Stimulated activated CD8-positive, alpha-beta memory T cell treated with anti-CD3 and anti-CD28 coated beads, Interleukin-15, amount 100 ng/mL, for 24 hours (primary cell): ENCODE data around the gene CARD11.
"Not testable (repeated sequence)": the region's sequence is repeated elsewhere in the genome, so short reads cannot be mapped to it uniquely, and the experiment has no call there.

ENCODE experiments used
- DNase-seq: peaks from one replicate; pipeline ENCODE4 v3.0.0-alpha.2; 2020; ENCODE audit warnings: low read depth

Gene CARD11

DNA sequence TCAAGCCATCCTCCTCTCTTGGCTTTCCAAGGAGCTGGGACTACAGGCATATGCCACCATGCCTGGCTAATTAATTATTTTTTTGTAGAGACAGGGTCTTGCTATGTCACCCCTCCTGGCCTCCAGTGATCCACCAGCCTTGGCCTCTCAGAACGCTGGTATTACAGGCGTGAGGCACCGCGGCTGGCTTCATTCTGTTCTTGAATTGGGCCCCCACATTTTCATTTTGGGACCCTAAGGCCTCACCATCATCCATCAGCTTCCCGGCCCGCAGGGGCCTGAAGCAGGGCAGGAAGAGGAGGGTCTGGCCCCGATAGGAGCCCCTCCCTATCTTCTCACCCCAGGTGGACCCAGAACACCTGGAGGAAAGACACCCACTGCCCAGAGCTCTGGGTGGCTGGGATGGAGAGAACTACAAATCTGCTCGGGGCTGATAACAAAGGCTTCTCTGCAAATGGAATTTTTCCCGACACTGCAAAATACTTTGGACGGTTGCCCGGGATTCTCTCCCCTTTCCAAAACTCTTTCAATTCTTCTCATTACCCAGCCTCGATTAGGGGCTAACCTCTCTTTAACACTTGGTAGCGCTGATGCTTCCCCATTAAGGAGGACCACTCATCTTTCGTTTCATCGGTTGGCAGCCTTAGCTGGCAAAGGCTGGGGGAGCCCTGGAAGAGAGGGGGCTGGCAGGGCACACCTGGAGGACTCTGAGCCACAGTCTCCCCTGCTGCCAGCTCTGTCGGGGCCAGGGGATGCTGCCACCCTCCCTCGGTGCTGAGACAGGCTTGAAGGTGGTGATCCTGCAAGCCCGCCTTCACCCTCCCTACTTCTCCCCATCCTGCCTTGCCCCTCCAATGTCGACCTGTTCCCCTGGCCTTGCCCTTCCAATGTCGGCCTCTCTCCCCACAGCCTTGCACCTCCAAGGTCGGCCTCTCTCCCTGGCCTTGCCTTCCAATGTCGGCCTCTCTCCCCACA is 118.5 kb downstream of the CARD11 start:
- DNase-seq = no peak

DNA sequence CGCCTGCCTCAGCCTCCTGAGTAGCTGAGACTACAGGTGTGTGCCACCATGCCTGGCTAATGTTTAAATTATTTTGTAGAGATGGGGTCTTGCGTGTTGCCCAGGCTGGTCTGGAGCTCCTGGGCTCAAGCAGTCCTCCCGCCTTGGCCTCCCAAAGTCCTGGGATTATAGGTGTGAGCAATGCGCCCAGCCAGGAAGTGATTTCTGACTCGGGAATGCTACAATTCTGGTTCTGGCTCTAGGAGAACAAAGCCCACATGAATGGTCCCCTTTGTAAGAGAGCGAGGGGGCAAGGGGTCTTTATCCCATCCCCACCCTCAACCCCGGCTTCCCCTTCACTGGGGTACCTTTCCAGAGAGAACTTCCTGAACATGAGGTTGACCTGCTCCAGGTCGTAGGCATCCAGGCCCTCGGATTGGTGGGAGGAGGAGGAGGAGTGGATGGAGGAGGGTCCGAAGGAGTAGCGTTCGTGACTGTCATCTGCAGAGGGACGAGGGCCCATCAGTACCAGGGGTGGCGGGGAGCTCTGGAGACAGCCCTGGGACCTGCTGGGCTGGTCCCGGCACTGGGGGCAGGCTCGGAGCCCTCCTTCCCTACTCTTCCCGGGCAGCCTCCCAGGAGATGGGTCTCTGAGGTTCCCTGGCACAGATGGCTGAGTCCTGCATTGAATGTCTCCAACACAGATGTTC is 119.6 kb downstream of the CARD11 start:
- no peak for DNase-seq

DNA sequence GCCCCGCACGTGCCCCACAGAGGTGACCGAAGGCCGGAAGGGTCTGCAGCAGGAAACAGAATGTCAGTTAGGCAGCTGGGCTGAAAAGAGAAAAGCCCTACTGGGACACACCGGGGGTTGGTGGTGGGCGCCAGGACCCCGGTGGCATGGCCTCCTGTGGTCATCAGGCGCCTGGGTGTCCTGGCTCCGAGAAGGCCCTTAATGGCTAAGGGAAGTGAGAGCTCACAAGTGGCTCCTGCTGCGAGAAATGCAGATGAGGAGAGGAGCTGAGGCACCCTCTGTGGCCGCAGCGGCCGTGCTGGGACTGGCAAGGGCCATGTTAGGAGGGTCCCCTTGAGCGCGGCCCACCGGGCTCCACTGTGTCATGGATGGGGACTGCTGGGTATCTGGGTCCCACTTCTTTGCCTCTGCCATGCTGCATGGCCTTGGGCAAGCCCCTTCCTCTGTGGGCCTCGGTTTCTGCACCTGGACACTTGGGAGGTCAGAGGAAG is 120.3 kb downstream of the CARD11 start:
- DNase-seq = no peak

DNA sequence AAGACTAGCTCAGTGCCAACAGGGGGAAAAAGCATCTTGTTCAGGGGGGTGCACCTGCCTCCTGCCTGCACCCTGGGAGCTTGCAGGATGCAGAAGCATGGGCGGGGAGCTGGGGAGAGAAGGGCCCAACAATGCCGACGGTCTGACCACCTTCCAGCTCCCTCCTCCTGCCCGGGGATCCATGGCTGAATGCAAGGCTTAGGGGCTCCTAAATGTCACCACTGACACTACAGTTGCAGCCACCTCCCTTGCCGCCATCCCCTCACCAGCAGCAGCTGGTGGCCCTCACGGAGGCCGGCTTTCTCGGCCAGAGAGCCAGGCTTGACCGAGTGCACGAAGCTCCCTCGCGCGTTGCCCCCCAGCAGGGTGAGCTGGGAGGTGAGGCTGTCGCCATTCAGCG is 120.8 kb downstream of the CARD11 start:
- DNase-seq = no peak

DNA sequence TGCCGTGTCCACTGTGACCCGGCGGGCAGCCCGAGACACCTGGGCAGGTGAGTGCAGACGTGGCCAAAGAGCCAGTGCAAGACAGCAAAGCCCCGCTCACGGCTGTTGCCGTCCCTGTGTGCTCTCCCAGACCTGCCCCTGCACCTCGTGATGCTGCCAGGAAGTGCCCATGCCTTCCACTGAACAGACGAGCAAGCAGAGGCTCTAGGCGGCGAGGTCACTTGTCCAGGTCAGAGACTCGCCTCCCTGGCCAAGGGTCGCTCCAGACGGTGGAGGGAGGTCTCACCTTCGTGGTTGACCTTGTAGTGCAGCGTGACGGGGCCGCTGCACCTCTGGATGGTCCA is 121.3 kb downstream of the CARD11 start:
- DNase-seq = no peak

DNA sequence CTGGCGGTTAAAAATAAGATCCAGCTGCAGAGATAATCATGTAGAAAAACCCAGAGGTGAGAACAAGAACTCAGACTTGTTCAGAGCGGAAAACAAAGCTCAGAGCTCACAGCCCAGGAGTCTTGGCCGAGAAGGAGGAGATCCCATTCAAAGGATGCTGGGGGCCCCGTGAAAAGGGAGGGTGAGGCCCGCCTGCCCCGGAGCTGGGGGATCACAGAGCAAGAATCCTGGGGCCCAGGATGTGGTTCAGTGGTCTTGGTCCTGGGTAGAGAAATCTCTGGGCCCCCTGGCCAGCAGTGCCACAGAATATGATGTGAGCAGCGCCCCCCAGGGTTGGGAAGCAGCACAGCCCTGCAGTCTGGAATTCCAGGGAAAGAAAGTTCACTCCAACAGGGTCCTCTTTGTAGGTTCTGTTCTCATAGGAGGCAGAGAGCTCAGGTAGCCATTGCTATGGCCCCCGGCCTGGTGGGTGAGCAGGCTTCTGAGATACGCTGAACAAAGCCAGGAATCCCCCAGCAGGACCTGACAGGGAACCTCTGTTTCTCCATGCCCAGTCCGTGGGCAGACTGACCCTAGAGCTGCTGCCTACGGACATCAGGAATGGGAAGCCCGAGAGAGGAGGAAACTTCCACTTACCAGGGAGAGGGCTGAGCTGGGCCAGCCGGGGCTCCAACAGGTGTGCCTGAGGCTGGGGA is 121.9 kb downstream of the CARD11 start:
- no peak for DNase-seq

DNA sequence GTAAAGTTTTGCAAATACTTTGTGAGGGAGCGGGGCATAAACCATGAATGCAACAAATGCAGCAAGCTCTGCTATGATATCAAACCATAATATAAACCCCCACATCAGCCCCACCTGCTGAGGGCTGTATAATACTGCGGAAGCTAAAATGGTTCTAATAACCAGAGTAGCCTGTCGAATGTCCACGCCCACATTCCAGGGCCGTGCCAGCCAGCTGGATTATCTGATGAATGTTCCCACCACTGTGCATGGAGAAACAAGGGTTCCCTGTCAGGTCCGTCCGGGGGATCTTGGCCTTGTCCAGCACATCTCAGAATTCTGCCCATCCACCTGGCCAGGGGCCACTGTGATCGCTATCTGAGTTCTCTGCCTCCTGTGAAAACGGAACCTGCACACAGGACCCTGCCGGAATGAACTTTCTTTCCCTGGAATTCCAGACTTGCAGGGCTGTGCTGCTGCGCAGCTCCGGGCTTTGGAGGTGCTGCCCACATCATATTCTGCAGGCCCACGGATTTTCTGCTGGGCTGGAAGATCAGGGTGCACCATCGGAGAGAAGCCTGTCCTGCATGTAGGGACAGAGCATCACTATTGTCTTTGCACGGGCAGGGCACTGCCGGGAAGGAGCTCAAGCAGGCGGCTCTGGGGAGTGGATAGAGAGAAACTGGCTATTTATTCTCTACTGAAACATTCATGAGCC is 122.6 kb downstream of the CARD11 start:
- no peak for DNase-seq

DNA sequence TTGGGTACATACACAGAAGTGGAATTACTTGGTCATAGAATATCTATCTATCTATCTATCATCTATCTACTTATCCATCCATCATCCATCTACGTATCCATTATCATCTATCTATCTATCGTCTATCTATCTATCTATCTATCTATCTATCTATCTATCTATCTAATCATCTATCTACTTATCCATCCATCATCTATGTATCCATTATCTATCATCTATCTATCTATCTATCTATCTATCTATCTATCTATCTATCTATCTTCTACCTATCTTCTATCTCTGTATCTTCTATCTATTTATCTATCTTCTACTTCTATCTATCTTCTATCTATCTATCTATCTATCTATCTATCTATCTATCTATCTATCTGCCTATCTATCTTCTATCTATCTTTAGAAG is 123.2 kb downstream of the CARD11 start:
- DNase-seq = not testable (repeated sequence)

DNA sequence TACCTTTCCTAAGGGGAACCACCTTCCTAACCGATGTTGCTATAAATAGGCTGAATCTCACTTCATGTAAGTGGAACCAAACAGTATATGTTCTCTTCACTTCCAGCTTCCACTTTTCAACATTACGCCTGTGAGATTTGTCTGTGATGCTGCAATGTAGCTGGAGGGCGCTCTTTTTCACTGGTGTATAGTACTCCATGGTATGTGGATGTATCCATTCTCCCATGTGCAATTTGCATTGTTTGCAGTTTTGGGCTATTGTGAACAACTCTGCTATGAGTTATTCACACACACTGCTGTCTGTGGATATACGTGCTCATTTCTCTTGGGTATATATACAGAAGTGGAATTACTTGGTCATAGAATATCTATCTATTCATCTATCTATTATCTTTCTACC is 123.6 kb downstream of the CARD11 start:
- DNase-seq = no peak

DNA sequence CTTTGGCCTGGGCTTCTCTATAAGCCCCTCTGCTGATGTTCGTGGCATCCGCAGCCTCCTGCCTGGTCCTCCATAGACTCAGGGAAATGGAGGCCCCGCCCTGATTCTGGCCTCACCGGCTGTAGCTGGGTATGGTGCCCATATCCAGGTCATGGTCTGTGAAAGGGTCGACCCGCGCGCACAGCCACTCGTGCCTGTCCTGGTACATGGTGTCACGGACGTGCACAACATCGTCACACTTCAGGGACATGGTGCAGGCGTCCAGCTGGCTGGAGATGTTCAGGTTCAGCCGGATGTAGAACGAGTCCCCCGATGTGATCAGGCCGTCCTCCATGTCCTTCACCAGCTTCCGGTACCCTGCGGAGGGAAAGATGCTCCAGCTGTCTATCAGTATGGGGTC is 124.4 kb downstream of the CARD11 start:
- DNase-seq = no peak

DNA sequence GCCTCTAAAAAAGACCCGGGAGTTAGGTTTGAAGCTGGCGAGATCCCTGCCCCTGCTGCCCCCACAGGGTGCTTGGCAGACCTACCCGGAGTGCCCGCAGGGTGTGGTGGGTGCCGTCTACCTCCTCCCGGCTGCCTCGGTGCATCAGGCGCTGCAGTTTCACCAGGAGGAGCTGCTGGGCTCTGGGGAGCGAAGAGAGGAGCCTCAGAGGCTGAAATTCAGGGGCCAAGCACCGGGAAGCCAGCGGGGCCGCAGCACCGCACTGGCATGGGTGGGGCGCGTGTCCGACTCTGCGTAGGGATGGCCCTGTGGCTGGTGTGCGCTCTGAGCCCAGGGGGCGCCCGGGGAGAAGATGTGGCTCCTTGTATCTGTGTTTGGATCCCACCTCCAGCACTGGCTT is 125.3 kb downstream of the CARD11 start:
- no peak for DNase-seq

DNA sequence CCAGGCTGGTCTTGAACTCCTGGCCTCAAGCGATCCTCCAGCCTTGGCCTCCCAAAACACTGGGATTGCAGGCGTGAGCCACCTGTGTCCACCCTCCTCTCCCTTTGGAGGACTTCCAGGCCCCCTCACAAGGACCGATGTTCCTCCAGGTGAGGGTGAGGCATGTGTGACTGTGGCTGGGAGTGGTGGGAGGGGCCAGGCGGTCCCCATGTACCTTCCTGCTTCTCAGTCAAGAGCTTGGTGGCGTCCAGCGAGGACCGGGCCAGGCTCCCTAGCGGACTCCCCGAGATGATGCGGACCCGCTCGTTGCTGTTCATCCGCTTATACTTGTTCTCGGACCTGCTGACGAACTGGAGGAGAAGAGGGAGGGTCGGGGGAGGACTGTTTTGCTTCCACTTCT is 128.6 kb downstream of the CARD11 start:
- no peak for DNase-seq

DNA sequence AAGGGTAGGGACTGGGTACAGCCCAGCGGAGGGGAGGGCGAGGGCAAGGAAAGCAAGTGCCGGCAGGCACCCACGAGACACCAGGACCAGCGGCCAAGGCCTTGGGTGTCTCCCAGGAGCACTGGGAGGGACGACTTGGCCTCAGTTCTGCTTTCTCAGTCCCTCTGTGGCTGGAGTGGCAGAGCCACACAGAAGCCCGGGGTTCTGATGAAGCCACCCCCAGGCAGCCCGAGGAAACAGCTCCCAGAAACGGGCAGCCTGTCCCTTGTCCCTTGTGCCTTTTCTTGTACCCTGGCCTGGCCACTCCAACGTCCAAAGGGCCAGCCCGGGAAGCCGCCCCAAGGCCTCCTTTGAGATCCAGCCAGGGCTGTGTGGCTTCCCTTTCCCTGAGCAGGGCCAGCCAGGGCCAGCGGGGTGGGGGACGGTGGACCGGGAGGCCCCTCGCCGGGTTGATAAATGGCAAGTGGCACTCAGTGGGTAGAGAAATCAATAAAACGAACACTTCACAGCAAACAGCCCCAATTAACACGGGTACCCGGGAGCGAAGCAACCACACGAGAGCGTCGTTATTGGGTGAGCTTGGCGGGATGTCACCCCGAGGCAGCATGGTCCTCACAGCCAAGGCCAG is 129.8 kb downstream of the CARD11 start:
- DNase-seq = no peak

DNA sequence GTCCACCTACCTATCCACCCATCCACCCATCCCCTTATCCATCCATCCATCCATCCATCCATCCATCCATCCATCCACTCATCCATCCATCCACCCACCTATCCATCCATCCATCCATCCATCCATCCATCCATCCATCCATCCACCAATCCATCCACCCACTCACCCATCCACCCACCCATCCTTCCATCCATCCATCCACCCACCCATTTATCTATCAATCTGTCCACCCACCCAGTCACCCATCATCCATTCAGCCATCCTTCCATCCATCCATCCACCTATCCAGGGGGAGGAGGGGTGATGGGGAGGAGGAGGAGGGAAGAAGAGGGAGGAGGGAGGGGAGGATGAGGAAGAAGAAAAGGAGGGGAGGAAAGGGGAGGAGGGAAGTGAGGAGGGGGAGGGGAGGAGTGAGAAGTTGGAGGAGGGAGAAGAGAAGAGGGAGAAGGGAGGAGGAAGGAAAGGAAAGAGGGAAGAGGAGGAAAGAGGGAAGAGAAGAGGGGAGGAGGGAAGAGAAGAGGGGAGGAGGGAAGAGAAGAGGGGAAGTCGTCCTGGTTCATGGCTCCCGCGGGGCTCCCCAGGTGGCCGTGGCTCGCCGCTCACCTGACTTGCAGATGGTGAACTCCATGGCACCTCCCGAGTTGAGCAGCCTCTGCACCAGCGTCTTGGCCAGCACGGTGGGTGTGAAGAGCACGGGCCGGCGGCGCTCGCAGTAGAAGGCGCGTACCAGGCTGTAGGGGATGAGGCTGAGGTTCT is 130.8 kb downstream of the CARD11 start:
- no peak for DNase-seq

DNA sequence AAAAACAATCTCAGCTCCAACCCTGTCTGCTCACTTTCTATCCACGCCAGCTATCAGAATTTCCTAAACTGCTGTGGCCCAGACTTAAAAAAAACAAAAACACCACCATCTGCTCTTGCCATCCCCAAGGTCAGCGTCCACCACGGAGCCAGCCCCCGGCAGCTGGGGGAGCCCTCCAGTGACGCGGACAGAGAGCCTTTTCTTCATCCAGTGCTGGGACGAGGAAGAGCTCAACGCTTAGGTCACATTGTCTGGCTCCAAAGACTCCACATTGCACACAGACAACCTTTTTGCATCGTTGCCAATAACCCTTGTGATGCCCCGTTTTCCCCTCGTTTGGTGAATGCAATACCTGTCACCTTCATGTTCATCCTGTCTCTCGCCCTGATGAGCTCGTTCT is 132.2 kb downstream of the CARD11 start:
- DNase-seq = no peak

DNA sequence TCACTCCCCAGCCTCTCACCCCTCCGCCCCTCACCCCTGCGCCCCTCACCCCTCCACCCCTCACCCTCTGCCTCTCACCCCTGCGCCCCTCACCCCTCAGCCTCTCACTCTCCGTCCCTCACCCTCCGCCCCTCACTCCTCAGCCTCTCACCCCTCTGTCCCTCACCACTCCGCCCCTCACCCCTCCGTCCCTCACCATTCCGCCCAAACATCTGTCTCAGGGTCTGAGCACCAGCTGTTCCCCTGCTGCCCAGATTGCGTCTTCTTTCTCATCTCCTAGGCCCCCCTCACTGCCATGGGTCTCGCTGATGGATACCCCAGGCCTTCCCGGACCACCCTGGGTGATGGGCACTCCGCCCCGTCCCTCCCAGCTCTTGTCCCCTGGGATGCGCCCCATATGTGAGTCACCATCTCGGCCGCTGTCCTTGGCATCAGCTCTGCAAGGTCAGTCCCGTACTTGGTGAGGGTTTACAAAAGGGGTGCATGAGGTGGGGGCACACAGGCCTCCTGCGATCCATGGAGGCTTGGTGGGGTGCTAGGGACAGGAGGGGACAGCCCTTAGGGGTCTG is 134.1 kb downstream of the CARD11 start:
- no peak for DNase-seq

DNA sequence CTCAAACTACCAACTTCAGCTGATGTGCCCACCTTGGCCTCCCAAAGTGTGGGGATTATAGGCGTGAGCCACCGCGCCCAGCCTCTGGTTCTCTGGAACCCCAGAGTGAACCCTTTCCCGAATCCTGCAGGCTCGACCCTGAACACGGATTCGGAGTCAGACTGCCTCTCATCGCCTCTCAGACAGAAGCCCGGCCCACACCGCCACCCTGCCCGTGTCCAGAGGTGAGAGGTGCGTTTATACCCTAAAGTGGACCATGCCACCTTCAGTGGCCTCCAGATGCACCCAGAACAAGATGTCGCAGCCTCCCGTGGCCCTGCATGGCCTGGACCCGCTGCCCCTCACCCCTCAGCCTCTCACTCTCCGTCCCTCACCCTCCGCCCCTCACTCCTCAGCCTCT is 134.6 kb downstream of the CARD11 start:
- DNase-seq = no peak

DNA sequence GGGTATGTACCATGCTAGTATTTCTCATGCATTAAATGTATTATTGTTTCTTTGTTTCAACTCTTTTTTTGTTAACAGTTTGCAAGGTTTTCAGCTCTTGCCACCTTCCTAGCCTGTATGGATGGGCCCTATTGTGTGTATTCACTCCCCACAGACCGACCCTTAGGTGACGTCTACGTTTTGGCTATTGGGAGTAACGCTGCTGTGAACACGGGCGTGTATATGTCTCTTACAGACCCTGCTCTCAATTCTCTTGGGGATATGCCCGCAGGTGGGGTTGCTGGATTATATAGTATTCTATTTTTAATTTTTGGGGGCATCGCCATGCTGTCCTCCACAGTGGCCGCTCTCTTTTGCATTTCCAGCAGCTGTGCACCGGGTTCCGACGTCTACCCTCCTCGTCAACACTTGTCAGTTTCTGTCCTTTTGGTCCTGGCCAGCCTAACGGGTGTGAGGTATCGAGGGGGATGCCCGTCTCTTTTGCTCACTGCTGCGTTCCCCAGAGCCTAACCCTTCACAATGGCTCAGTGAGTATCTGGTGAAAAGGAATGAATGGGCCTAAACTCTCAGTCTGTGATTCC is 135.5 kb downstream of the CARD11 start:
- no peak for DNase-seq

DNA sequence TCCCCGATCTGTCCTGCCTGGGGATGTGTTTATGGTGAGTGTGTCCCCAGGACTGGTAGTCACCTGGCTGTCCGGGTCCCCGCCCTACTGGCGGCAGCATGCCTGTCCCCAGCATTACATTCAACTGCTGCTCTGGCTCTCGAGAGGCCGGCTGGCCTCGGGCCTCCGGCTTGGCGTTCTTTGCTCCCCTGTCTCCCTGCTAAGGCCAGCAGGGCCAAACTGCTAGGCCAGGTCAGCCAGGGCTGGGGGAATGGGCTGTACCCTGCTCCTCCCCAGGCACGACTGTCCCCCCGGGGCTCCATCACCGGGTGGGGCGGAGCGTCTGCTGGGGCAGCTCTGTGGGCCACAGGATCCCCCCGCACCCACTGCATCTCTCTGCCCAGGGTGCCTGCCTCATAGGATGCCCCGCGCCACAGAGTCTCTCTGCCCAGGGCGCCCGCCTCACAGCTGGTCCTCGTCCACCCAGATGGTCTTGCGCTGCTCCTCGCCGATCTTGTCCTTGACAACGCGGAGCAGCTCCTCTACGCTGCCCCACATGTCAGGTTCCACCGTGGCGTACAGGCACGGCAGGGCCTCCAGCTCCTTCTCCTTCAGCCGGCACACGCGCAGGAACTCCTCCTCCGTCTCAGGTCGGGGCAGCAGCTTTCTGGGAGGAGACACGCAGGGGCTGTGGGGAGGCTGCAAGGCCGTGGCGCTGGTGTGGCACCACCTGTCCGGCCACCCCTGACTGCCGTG is 137.3 kb downstream of the CARD11 start:
- no peak for DNase-seq
